Tibial nerve (tissue), 4 donors: ENCODE measurements around the gene GLI1. TPM values are rescaled to one million over a fixed set of nuclear protein-coding genes. Genes with fewer than 3 reads are reported as not detected.

Experiments used
- DNase-seq, 2 donors: peaks; one replicate each; pipeline ENCODE4 v3.0.0-alpha.2; 2019; ENCODE audit warnings: low spot score in 2 of 2
- H3K27ac ChIP-seq, 4 donors: fragments of 200-600 bp; sonication (generic) in 3 of 4; one replicate each; pipeline ENCODE4 v1.5.1; 2017 to 2019; ENCODE audit warnings: mild to moderate bottlenecking in 1 of 4
- H3K27me3 ChIP-seq, 2 donors: fragments of 200-600 bp; sonication (generic) in 1 of 2; one replicate each; pipeline versions ENCODE4 v1.5.1 to v1.6.0; 2017 to 2019
- H3K36me3 ChIP-seq, 3 donors: fragments of 200-600 bp; sonication (generic); one replicate each; pipeline ENCODE4 v1.5.1; 2018 to 2019
- H3K4me1 ChIP-seq, 4 donors: fragments of 200-600 bp; sonication (generic) in 3 of 4; one replicate each; pipeline ENCODE4 v1.5.1; 2017 to 2019
- H3K4me3 ChIP-seq, 4 donors: fragments of 200-600 bp; sonication (generic) in 3 of 4; one replicate each; pipeline ENCODE4 v1.5.1; 2017 to 2019; ENCODE audit warnings: mild to moderate bottlenecking in 1 of 4, moderate library complexity in 1 of 4
- H3K9me3 ChIP-seq, 4 donors: fragments of 200-600 bp; sonication (generic) in 3 of 4; one replicate each; pipeline ENCODE4 v1.5.1; 2017 to 2019
- EP300 ChIP-seq, 2 donors: sonication (generic); formaldehyde crosslinking; IDR thresholded peaks; one replicate each; pipeline ENCODE4 v1.6.1; 2017; ENCODE audit warnings: antibody characterized with exemption in 2 of 2, mild to moderate bottlenecking in 1 of 2
- POLR2A ChIP-seq, 2 donors: fragments of 450-650 bp; IDR thresholded peaks; one replicate each; pipeline ENCODE4 v1.6.1; 2017; ENCODE audit warnings: antibody characterized with exemption in 2 of 2, mild to moderate bottlenecking in 2 of 2, moderate library complexity in 2 of 2
- WGBS, 2 donors: methylation state at CpG; one replicate each; pipeline ENCODE4 v1.1.5; 2018; 5-methylcytosine and 5-hydroxymethylcytosine counted together
- total RNA-seq, 4 donors: library from RNA; depleted of rRNA; stranded (reverse); fragments of >200 nt; gene quantifications; one replicate each; pipeline ENCODE4 v1.1.0, GENCODE V29; 2016
- TF ChIP-seq, protein P1 (sequence below), 5 experiments: fragments of 200-600 bp in 3 of 5; fragments of 450-650 bp in 2 of 5; sonication (generic) in 3 of 5; IDR thresholded peaks; one replicate each; pipeline ENCODE4 v1.5.1; 2016 to 2019; ENCODE audit warnings: antibody characterized with exemption in 5 of 5, mild to moderate bottlenecking in 3 of 5, moderate library complexity in 2 of 5

The GLI1 gene
- total RNA-seq, 4 donors from 2014 or later = 16.2 to 61.0 (median 38.7) TPM

DNA sequence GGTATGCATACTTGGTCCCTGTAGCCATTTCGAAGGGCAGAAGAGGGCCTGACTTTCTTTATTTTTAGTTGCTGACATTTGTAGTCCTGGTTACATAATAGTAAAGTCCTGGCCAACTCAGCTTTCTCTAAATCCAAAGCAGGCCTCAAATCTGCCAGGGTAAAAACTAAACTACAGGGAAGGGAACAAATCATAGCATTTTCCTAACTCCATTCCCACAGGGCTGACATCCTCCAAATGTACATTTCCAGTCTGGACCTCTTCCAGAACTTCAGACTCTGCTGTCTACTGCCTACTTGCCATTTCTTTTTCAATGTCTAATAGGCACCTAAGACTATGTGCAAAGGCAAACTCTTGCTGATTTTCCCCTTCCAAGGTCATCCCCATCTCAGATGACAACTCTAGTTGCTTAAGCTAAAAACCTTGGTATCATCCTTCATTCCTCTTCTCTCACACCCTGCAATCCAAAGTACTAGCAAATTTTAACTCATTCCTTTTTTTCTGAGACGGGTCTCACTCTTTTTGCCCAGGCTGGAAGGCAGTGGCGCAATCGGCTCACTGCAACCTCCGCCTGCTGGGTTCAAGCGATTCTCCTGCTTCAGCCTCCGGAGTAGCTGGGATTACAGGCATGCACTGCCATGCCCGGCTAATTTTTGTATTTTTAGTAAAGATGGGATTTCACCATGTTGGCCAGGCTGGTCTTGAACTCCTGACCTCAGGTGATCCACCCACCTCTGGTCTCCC lies 58.8 kb downstream of the GLI1 start:
- H3K4me3 ChIP-seq = peak overlapping the region in 2 of 4 donors; percentile 84 to 91
- H3K27ac ChIP-seq = peak overlapping the region in 3 of 4 donors; percentile 98 to 100 (median 100)
- TF ChIP-seq, protein P1, sequence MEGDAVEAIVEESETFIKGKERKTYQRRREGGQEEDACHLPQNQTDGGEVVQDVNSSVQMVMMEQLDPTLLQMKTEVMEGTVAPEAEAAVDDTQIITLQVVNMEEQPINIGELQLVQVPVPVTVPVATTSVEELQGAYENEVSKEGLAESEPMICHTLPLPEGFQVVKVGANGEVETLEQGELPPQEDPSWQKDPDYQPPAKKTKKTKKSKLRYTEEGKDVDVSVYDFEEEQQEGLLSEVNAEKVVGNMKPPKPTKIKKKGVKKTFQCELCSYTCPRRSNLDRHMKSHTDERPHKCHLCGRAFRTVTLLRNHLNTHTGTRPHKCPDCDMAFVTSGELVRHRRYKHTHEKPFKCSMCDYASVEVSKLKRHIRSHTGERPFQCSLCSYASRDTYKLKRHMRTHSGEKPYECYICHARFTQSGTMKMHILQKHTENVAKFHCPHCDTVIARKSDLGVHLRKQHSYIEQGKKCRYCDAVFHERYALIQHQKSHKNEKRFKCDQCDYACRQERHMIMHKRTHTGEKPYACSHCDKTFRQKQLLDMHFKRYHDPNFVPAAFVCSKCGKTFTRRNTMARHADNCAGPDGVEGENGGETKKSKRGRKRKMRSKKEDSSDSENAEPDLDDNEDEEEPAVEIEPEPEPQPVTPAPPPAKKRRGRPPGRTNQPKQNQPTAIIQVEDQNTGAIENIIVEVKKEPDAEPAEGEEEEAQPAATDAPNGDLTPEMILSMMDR (IDR thresholded peaks at IDR 0.05) = no peak
- no peak for TF ChIP-seq EP300 (IDR thresholded peaks at IDR 0.05)
- TF ChIP-seq POLR2A (IDR thresholded peaks at IDR 0.05) = no peak
- DNase-seq = no peak
- H3K27me3 ChIP-seq = no peaks in the 10 kb centered on the region
- H3K36me3 ChIP-seq = peaks cover 5 to 42% (median 23%) of the 10 kb centered on the region in 3 donors
- H3K9me3 ChIP-seq = no peaks in the 10 kb centered on the region
- WGBS, 2 donors = 64 to 73% methylated on average over 8 of the region's 8 CpGs
- peaks cover 0 to 53% (median 38%) of the 10 kb centered on the region in 4 donors for H3K4me1 ChIP-seq

DNA sequence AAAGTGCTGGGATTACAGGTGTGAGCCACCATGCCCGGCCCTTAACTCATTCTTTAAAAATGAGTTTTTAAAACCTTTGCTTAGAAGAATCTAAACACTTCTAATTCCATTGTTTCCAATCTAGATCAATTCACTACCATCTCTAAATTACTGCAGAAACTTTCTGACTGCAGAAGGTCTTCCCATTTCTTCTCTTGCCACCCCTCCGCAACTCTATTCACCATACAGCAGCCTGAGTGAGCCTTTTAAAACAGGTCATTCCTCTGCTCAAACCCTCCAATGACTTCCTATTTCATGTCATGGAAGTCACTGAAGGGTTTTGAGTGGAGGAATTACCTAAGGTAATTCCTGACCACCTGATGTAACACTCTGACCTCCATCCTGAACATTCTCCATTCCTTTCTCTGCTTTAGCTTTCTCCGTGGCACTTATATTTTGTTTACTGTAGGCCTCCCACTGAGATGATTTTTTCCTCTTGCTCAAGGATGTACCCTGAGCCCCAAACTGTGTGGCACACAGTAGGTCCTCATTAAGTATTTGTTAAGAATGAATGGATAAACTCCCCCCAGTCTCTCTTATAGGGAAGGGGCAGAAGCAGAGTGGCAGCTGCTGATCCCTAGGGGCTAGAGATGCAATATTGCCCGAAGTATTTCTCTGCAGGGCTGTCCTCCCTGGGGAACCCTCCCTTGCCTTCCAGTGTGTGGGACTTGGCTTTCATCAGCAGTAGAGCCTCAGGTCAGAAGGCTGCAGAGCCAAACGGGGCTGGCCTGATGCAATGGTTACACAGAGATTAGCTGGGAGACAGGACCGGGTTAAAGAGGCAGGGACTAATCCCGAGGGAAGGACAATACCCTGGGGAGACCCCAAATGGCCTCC lies 59.6 kb downstream of the GLI1 start:
- H3K9me3 ChIP-seq = no peaks in the 10 kb centered on the region
- no peaks in the 10 kb centered on the region for H3K27me3 ChIP-seq
- peaks cover 0 to 61% (median 46%) of the 10 kb centered on the region in 4 donors for H3K4me1 ChIP-seq
- no peak for DNase-seq
- H3K27ac ChIP-seq = peak overlapping the region; percentile 96 to 100 (median 99)
- peak overlapping the region; percentile 64 to 91 (median 82) for H3K4me3 ChIP-seq
- peaks cover 5 to 35% (median 19%) of the 10 kb centered on the region in 3 donors for H3K36me3 ChIP-seq
- TF ChIP-seq, protein P1 (IDR thresholded peaks at IDR 0.05) = no peak
- TF ChIP-seq EP300 (IDR thresholded peaks at IDR 0.05) = no peak
- no peak for TF ChIP-seq POLR2A (IDR thresholded peaks at IDR 0.05)
- WGBS, 2 donors = 25 to 27% methylated on average over 7 of the region's 7 CpGs

DNA sequence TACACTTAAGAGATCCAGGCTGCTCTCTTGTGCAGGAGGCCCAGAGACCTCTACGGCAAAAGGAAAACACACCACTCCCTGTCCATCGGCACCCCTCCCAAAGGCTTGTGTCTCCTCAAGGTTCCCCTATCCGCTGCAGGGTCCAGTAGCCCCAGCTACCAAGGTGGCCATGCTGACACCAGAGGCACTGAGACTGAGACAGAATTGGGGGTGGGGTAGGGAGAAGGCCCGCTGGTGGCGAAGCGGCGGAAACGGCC lies 60.1 kb downstream of the GLI1 start:
- H3K27ac ChIP-seq = peak overlapping the region; percentile 96 to 100 (median 99)
- 0 to 2% methylated on average over 4 to 8 of the region's 8 CpGs for WGBS, 2 donors
- H3K4me3 ChIP-seq = peak overlapping the region; percentile 64 to 91 (median 82)
- TF ChIP-seq, protein P1 (IDR thresholded peaks at IDR 0.05) = no peak
- TF ChIP-seq EP300 (IDR thresholded peaks at IDR 0.05) (no peak), POLR2A (IDR thresholded peaks at IDR 0.05) (no peak)
- DNase-seq = no peak
- H3K36me3 ChIP-seq = peaks cover 5 to 34% (median 15%) of the 10 kb centered on the region in 3 donors
- H3K27me3 ChIP-seq = no peaks in the 10 kb centered on the region
- no peaks in the 10 kb centered on the region for H3K9me3 ChIP-seq
- H3K4me1 ChIP-seq = peaks cover 0 to 67% (median 52%) of the 10 kb centered on the region in 4 donors

DNA sequence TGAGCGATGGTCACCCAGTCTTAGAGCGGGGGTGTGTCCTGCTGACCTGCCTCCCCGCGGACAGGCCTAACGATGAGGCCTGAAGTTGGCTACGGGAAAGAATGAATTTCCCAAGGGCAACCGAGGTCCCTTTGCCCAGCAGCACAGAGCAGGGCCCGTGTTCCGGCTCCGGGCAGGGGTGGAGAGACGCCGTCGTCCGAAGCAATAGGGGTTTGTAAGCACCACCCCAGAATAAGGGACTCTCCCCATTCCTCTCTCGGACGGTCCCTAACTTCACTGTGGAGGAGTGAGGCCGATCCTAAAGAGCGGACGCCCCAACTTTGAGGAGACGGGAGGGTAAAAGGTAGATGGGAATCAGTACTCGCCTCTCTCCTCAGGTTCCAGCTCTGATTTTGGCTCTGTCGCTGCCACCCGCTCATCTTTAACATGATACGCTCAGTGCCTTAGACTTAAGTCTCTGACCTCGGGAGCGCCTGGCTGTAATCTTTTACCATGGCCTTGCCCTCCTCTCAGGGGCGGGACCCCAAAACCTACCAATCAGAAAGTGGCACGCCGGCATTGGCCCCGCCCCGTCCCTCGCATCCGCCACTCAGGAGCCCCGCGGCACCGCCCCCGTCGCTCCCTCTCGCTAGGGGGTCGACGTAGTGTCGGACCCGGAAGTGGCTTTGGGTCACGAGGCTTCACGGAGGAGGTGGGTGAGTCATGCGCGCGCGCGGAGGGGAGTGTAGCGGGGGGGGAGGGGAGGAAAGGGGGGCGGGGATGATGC lies 60.7 kb downstream of the GLI1 start, which contains the start of gene DDIT3:
DDIT3 (minus strand) TSS at position 462 of the 766 bp plus-strand sequence. CDS start 3,108 bp downstream, outside the sequence.
- peak within 1 kb of the TSS; percentile 64 to 91 (median 82) for H3K4me3 ChIP-seq
- H3K36me3 ChIP-seq = peaks cover under 1 to 34% (median 11%) of the 10 kb centered on the region in 3 donors
- H3K27me3 ChIP-seq = no peaks in the 10 kb centered on the region
- 0% methylated on average over 22 to 32 of the region's 52 CpGs for WGBS, 2 donors
- TF ChIP-seq, protein P1 (IDR thresholded peaks at IDR 0.05) = peak in 2 of 5 experiments; percentile 29 to 39
- TF ChIP-seq EP300 (IDR thresholded peaks at IDR 0.05) = peak; percentile 92 to 100
- TF ChIP-seq POLR2A (IDR thresholded peaks at IDR 0.05) = peak; percentile 99 to 100
- H3K9me3 ChIP-seq = no peaks in the 10 kb centered on the region
- H3K4me1 ChIP-seq = peaks cover 0 to 72% (median 57%) of the 10 kb centered on the region in 4 donors
- DNase-seq = peak; percentile 99
- peak within 1 kb of the TSS; percentile 96 to 100 (median 99) for H3K27ac ChIP-seq
